Neuronal stem cell (in vitro differentiated cells): Measurements from ENCODE around the gene TGDS.
A peak's percentile ranks its signal among the peaks of the same experiment; 100 is the strongest.

Experiments used
- DNase-seq: peaks from one replicate; pipeline ENCODE4 v3.0.0-alpha.2; 2013; ENCODE audit warnings: low spot score
- H2AFZ ChIP-seq: one replicate; pipeline ENCODE4 v1.6.1; 2013; ENCODE audit warnings: mild to moderate bottlenecking, low read length, inconsistent platforms
- H2AK5ac ChIP-seq: 2 replicates; pipeline ENCODE4 v1.6.1; 2013; ENCODE audit warnings: low read depth, mild to moderate bottlenecking, inconsistent platforms, low read length, moderate library complexity, mixed read lengths
- H2BK120ac ChIP-seq: 2 replicates; pipeline ENCODE4 v1.6.1; 2013; ENCODE audit warnings: low read depth, mild to moderate bottlenecking, inconsistent platforms, low read length, moderate library complexity, mixed read lengths
- H2BK12ac ChIP-seq: one replicate; pipeline ENCODE4 v1.6.1; 2013; ENCODE audit warnings: low read length, inconsistent platforms
- H2BK15ac ChIP-seq: 2 replicates; pipeline ENCODE4 v1.6.1; 2013; ENCODE audit warnings: mild to moderate bottlenecking, low read length, inconsistent platforms, mixed read lengths
- H2BK5ac ChIP-seq: one replicate; pipeline ENCODE4 v1.6.1; 2013; ENCODE audit warnings: inconsistent platforms, mild to moderate bottlenecking, low read length, moderate library complexity
- H3K14ac ChIP-seq: one replicate; pipeline ENCODE4 v1.6.1; 2013; ENCODE audit warnings: low read length, inconsistent platforms
- H3K18ac ChIP-seq: 2 replicates; pipeline ENCODE4 v1.6.1; 2013; ENCODE audit warnings: low read length, inconsistent platforms
- H3K23ac ChIP-seq: 2 replicates; pipeline ENCODE4 v1.6.1; 2013; ENCODE audit warnings: low read depth, mild to moderate bottlenecking, mixed read lengths, low read length, inconsistent platforms; ENCODE audit not compliant: poor library complexity
- H3K27ac ChIP-seq: replicated peaks from 3 replicates; pipeline ENCODE4 v1.5.1; 2013; ENCODE audit warnings: low read length, inconsistent platforms
- H3K27me3 ChIP-seq, 3 experiments: 2 replicates each; pipeline ENCODE4 v1.6.1; 2013; ENCODE audit warnings: low read length in 3 of 3, mild to moderate bottlenecking in 2 of 3, inconsistent platforms in 1 of 3, low read depth in 1 of 3, mixed read lengths in 1 of 3, moderate library complexity in 1 of 3; ENCODE audit not compliant: control insufficient read depth in 3 of 3, insufficient read depth in 3 of 3
- H3K36me3 ChIP-seq, 2 donors: replicated peaks in 1 of 2; 2 replicates each; pipeline ENCODE4 v1.6.1; 2013; ENCODE audit warnings: low read length in 2 of 2; ENCODE audit not compliant: control insufficient read depth in 2 of 2, insufficient read depth in 2 of 2
- H3K4ac ChIP-seq: 2 replicates; pipeline ENCODE4 v1.6.1; 2013; ENCODE audit warnings: inconsistent platforms, mild to moderate bottlenecking, low read length, moderate library complexity
- H3K4me1 ChIP-seq, 2 donors: 1 replicate in 1 of 2; 2 replicates in 1 of 2; pipeline ENCODE4 v1.6.1; 2013; ENCODE audit warnings: low read length in 2 of 2, low read depth in 1 of 2; ENCODE audit not compliant: control insufficient read depth in 2 of 2, insufficient read depth in 1 of 2
- H3K4me2 ChIP-seq: one replicate; pipeline ENCODE4 v1.6.1; 2013; ENCODE audit warnings: mild to moderate bottlenecking, low read length, inconsistent platforms; ENCODE audit not compliant: insufficient read depth, poor library complexity, severe bottlenecking
- H3K4me3 ChIP-seq, 2 donors: 2 replicates each; pipeline ENCODE4 v1.5.1; 2013; ENCODE audit warnings: low read length in 2 of 2, mild to moderate bottlenecking in 2 of 2, inconsistent platforms in 1 of 2, moderate library complexity in 1 of 2
- H3K79me1 ChIP-seq: one replicate; pipeline ENCODE4 v1.6.1; 2013; ENCODE audit warnings: low read depth, mild to moderate bottlenecking, inconsistent platforms, low read length, moderate library complexity
- H3K9ac ChIP-seq: one replicate; pipeline ENCODE4 v1.6.1; 2013; ENCODE audit warnings: mild to moderate bottlenecking, low read depth, low read length, inconsistent platforms; ENCODE audit not compliant: poor library complexity
- H3K9me3 ChIP-seq, 2 donors: replicated peaks in 1 of 2; 2 replicates each; pipeline versions ENCODE3 to v1.6.1; 2013; ENCODE audit warnings: low read length in 2 of 2, mild to moderate bottlenecking in 2 of 2, inconsistent platforms in 1 of 2, low read depth in 1 of 2, mixed read lengths in 1 of 2, moderate library complexity in 1 of 2; ENCODE audit not compliant: control insufficient read depth in 2 of 2, insufficient read depth in 1 of 2
- H4K8ac ChIP-seq: one replicate; pipeline ENCODE4 v1.6.1; 2013; ENCODE audit warnings: low read depth, mild to moderate bottlenecking, inconsistent platforms, low read length, moderate library complexity
- H4K91ac ChIP-seq: one replicate; pipeline ENCODE4 v1.6.1; 2013; ENCODE audit warnings: low read length, low read depth, mild to moderate bottlenecking, inconsistent platforms; ENCODE audit not compliant: poor library complexity
- WGBS, 2 donors: extraction: QIAGEN DNeasy Blood & Tissue Kit; methylation state at CpG; one replicate each; pipeline ENCODE4 v1.1.7; 2013; ENCODE audit warnings: missing lambda C conversion rate in 2 of 2, mixed read lengths in 1 of 2; ENCODE audit not compliant: insufficient read length in 2 of 2, insufficient replicate concordance in 1 of 2; ENCODE audit errors: extremely low coverage in 2 of 2; 5-methylcytosine and 5-hydroxymethylcytosine counted together

The TGDS gene

DNA sequence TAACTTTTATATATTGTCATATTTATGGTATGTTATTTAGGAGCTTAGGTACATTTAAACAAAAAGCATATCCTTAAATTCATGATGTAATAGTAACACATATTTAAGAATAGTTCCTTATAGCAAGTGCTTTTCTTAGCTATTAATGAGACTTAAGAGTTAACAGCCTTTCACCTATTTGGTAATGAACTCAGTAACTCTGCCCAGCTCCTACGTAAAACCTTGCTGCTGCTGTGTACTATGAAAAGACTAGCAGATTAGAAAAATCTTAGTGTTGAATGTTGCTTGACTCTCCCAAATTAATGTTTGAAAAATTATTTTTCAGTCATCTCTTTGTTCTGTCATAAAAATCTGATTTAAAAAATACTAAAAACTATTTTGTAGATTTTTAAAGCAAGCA, 12.6 kb upstream of the TGDS start:
- Histone ChIP-seq H3K36me3 (peaks cover 2 to 86% of the 10 kb centered on the region in 2 donors), H2AFZ (no peak overlapping the region), H3K23ac (no peak overlapping the region), H2BK120ac (no peak overlapping the region), H3K4me1 (no peaks in the 10 kb centered on the region), H3K18ac (no peak overlapping the region), H3K9ac (no peak overlapping the region), H3K4me2 (no peak overlapping the region), H4K91ac (no peak overlapping the region), H3K9me3 (peaks cover 0 to 2% of the 10 kb centered on the region in 2 donors), H3K4ac (no peak overlapping the region), H2BK15ac (no peak overlapping the region), H2BK5ac (no peak overlapping the region), H3K14ac (no peak overlapping the region), H3K79me1 (no peaks in the 10 kb centered on the region), H2AK5ac (no peak overlapping the region), H4K8ac (no peak overlapping the region), H3K4me3 (no peak overlapping the region), H3K27me3 (no peaks in the 10 kb centered on the region), H3K27ac (no peak overlapping the region), H2BK12ac (no peak overlapping the region)
- DNase-seq: no peak
- WGBS, 2 donors: no CpG with 5 or more reads among the region's 1 CpG

DNA sequence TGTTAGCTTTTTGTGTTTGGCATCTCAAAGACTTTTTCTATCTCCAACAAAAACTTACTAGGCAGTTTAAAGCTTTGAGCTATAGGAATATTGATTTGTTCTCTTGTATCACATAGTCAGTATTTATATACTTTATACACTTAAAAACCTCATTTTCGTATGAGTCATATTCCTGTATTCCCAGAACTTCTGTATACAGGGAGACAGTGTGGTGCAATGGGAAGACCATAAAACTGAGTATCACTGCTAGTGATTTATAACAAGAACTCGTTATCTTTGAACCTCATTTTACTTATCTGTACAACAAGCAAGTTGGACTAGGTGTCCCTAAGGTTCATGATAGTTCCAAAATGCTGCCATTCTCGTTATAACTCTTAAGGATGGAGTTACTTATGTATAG, 12.0 kb upstream of the TGDS start:
- Histone ChIP-seq H3K79me1 (no peaks in the 10 kb centered on the region), H4K91ac (no peak overlapping the region), H3K27me3 (no peaks in the 10 kb centered on the region), H2AFZ (no peak overlapping the region), H2BK15ac (no peak overlapping the region), H3K9me3 (peaks cover 0 to 2% of the 10 kb centered on the region in 2 donors), H3K18ac (no peak overlapping the region), H2BK120ac (no peak overlapping the region), H3K27ac (no peak overlapping the region), H2AK5ac (no peak overlapping the region), H2BK5ac (no peak overlapping the region), H3K4ac (no peak overlapping the region), H3K4me1 (peaks cover 0 to 5% of the 10 kb centered on the region in 2 donors), H3K14ac (no peak overlapping the region), H3K36me3 (peaks cover 2 to 79% of the 10 kb centered on the region in 2 donors), H3K4me2 (no peak overlapping the region), H4K8ac (no peak overlapping the region), H2BK12ac (no peak overlapping the region), H3K23ac (no peak overlapping the region), H3K4me3 (no peak overlapping the region), H3K9ac (no peak overlapping the region)
- no CpG with 5 or more reads among the region's 3 CpGs for WGBS, 2 donors
- no peak for DNase-seq

DNA sequence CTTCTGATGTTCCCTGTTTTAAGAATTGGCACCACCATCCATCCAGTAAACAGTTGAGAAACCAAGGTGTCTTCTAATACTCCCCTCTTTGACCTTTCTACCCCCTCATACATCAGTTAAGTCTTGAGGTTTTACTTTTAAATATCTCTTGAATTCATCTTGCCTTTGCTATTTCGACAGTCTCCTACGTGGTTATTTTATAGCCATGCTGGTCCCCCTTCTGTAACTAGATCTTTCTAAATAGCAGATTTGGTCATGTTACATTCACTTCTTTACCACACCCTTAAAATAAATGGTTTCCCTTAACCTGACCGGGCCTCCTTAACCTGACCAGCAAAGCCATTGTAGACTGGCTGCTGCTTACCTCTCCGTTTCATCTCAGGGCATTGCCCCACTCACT, 11.1 kb upstream of the TGDS start:
- Histone ChIP-seq H3K27me3 (no peaks in the 10 kb centered on the region), H3K9me3 (peaks cover 0 to 2% of the 10 kb centered on the region in 2 donors), H2AK5ac (no peak overlapping the region), H2AFZ (no peak overlapping the region), H2BK120ac (no peak overlapping the region), H3K4me1 (peaks cover 0 to 5% of the 10 kb centered on the region in 2 donors), H2BK12ac (no peak overlapping the region), H3K23ac (no peak overlapping the region), H4K8ac (no peak overlapping the region), H3K18ac (no peak overlapping the region), H2BK15ac (no peak overlapping the region), H3K9ac (no peak overlapping the region), H4K91ac (no peak overlapping the region), H3K79me1 (no peaks in the 10 kb centered on the region), H3K4me3 (no peak overlapping the region), H3K36me3 (peaks cover 2 to 71% of the 10 kb centered on the region in 2 donors), H3K4me2 (no peak overlapping the region), H3K27ac (no peak overlapping the region), H2BK5ac (no peak overlapping the region), H3K4ac (no peak overlapping the region), H3K14ac (no peak overlapping the region)
- DNase-seq: no peak
- no CpG with 5 or more reads among the region's 4 CpGs for WGBS, 2 donors

DNA sequence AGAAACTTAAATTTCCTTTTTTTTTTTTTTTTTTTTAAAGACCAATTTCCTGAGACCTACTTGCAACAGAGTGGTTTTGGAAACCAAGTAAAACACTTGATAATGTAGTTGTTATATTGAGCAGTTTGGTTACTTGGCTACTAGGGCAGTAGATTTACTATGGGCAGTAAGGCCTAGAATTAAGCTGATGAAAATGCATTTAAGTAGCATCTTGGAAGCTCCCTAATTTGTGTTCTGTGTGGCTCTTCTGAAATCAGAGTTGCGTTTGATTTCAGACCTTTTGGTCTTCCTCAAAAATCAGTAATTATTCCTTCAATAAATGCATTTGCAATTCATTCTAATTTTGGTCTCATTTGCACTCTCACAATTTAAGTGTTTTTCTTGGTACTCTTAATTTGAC, 6.5 kb upstream of the TGDS start:
- Histone ChIP-seq H3K27ac (no peak overlapping the region), H3K23ac (no peak overlapping the region)

More for the DNA sequence above, 6.5 kb upstream of the TGDS start:
- WGBS, 2 donors: no CpG with 5 or more reads among the region's 1 CpG
- Histone ChIP-seq H3K4me2 (no peak overlapping the region), H3K14ac (no peak overlapping the region), H3K4ac (no peak overlapping the region), H4K8ac (no peak overlapping the region), H3K9ac (no peak overlapping the region), H3K4me3 (peak overlapping the region in 1 of 2 donors; percentile 83), H2AFZ (peak overlapping the region; percentile 91), H4K91ac (no peak overlapping the region), H3K27me3 (no peaks in the 10 kb centered on the region), H2BK15ac (no peak overlapping the region), H3K79me1 (no peaks in the 10 kb centered on the region), H2BK120ac (no peak overlapping the region), H2BK12ac (no peak overlapping the region), H3K18ac (no peak overlapping the region), H2AK5ac (no peak overlapping the region), H3K9me3 (peaks cover 5 to 6% of the 10 kb centered on the region in 2 donors), H3K36me3 (peaks cover 0 to 25% of the 10 kb centered on the region in 2 donors), H3K4me1 (peaks cover 0 to 5% of the 10 kb centered on the region in 2 donors), H2BK5ac (no peak overlapping the region)
- DNase-seq: no peak
